NCI-H1092 treated with DMSO at 0.1 percent for 48 hours (cell line): ENCODE measurements around the gene SSBP1.
"Not testable (repeated sequence)": the region's sequence is repeated elsewhere in the genome, so short reads cannot be mapped to it uniquely, and the experiment has no call there.

ENCODE experiments used
- DNase-seq: peaks from one replicate; lab custom pipeline; 2025; lab: John Stamatoyannopoulos, UW

SSBP1 gene, protein sequence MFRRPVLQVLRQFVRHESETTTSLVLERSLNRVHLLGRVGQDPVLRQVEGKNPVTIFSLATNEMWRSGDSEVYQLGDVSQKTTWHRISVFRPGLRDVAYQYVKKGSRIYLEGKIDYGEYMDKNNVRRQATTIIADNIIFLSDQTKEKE

DNA sequence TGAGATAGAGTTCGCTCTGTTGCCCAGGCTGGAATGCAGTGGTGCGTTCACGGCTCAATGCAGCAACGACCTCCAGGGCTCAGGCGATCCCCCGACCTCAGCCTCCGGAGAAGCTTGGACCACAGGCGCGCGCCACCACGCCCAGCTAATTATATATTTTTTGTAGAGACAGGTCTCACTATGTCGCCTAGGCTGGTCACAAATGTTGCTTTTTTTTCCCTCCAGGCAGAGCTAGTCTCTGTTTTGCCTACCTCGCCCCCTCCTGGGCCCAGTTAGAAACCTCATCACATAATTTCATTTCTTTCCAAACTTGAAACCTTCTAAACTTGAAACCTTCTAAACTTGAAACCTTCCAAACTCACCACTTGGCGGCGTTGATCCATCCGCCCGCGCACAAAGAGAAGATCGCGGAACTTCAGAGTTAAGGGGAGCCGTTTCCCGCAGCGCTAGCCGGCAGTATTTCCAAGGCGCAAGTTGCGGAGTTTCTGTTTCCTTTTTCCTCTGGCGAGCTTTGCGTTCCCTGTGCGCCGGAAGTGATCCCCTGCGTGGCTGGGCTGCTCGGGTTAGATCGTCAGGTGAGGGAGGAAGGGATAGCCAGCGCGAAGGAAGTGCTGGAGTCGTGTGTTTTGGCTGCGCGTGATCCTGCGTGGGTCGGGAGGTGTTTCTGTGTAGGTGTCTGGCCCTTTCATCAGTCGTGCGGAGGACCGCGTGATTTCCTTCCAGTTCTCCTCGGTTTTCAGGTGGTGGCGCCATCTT, at the start of gene SSBP1:
SSBP1 (plus strand) TSS at position 523 of the 756 bp plus-strand sequence. CDS start 809 bp downstream, outside the sequence.
- DNase-seq, result peak; percentile 99

DNA sequence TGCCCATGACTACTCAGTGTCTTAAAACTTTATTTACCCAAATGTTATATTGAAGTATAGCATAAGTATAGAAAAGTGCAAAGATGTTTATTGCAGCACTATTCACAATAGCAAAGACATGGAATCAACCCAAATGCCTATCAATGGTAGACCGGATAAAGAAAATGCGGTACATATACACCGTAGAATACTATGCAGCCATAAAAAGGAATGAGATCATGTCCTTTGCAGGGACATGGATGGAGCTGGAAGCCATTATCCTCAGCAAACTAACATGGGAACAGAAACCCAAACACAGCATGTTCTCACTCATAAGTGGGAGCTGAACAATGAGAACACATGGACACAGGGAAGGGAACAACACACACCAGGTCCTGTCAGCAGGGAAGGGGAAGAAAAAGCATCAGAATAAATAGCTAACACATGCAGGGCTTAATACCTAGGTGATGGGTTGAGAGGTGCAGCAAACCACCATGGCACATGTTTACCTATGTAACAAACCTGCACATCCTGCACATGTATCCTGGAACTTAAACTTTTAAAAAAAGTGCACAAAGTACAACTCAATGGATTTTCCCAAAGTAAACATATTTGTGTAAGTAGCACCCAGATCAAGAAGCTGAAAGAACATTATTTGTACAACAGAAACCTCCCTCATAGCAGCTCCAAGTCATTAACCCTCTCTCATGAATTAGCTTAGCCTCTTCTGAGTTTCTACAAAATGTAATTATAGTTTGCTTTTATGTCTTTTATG, 48.9 kb upstream of the SSBP1 start:
- not testable (repeated sequence) for DNase-seq

DNA sequence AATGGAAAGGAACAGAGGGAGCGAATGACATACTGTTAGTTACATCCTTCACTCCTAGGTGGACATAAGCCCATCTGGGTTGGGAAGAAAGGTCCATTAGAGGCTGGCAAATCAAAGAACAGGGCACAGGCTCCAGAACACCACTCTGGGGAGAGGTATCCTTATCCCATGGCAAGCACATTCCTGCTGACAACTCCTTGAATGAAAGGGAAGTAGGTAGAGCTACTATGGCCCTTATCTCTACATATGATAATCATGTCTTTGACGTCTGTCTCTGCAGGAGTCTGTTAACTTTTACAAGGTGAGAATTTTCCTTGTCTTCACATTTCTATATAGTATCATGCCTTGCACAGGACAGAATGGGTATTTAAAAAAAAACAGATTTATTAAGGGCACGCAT, 46.6 kb upstream of the SSBP1 start:
- DNase-seq, result no peak

DNA sequence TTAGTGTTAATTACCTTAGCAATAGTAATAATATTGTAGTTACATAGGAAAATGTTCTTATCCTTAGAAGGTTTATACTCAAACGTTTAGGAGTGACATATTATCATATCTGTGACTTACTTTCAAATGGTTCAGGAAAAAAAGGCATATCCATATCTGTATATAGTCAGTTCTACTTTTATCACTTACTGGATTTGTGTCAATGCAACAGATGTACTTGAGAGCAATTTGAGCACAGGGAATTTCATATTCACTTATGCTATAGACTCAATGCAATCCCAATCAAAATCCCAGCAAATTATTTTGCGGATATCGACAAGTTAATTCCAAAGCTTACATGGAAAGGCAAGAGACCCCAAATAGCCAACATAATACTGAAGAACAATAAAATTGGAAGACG, 46.2 kb upstream of the SSBP1 start:
- no peak for DNase-seq

DNA sequence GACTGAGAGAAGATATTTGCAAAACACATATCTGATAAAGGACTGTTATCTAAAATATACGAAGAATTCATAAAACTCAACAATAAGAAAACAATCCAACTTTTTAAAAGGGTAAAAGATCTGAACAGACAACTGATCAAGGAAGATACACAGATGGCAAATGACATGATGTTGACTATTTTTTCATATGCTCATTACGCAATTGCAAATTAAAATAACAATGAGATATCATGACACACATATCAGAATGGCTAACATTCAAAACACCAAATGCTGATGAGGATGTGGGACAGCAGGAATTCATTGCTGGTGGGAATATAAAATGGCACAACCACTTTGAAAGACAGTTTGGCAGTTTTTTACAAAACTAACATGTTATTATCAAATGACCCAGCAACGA, 45.1 kb upstream of the SSBP1 start:
- DNase-seq, result no peak

DNA sequence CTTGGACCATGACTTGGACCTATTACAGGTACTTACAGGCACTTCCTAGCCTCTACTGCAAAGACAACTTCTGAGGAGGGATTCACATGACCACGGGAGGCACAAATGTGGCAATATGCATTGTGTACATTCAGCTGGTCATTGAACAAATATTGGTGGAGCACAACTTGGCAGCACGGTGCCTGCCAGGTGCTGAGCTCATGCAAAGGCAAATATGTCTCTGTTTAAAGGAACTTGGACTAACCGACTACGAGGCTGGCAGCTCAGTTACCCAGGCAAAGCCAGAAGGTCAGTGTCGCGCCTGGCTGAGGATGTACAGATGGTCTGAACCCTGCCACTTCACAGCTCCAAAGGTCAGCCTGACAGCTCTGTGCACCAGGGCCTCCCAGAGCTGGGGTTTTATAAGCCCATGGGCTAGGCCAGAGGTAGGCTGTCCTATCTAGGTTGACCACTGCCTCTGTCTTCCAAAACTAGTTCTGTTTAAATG, 42.3 kb upstream of the SSBP1 start:
- DNase-seq, result peak; percentile 34

DNA sequence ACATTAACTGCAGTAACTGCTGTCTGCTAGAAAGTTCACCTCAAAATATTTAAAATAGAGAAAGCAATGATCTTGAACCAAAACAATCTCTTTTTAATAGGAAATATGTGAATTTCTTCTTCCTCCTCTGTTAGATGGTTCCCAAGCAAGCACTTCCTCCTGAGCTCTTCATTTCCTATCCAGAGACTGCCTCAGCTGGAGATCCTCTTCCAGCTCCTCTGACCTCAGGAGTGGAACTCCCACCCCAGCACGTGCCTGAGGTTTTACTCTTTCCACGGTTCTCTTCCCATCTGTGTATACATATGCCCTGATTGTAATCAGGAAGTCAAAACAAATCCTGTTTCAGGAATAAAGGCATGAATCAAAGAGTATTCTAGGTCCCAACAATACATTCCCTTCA, 41.8 kb upstream of the SSBP1 start:
- no peak for DNase-seq

DNA sequence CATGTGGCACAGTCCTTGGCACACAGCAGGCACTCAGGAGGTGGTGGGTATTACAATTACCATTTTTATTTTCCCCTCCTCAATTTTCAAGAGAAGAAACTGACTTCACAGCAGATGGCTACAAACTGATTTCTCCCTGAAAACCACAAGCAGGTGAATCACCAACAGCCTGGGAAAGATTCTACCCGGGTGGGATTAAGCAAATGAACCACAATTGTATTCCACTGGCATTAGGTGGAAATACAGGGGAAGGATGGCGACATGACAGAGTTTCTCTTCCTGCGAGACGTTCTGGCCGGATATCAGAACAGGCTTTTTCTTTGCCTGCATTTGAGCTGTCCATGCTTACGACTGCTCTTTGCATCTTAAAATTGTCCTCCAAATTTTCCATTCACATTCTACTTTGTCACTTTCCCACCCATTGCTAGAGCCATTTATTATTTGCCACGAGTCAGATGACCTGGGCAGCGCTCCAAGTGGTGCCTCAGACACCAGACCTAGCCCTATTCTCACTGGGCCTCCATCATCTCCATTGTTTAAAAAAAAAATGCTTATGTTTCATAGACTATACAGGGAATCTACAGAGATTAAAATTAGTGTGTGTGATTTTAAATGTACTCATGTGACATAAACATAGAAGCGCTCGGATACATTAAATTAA, 40.8 kb upstream of the SSBP1 start:
- DNase-seq, result peak; percentile 7

DNA sequence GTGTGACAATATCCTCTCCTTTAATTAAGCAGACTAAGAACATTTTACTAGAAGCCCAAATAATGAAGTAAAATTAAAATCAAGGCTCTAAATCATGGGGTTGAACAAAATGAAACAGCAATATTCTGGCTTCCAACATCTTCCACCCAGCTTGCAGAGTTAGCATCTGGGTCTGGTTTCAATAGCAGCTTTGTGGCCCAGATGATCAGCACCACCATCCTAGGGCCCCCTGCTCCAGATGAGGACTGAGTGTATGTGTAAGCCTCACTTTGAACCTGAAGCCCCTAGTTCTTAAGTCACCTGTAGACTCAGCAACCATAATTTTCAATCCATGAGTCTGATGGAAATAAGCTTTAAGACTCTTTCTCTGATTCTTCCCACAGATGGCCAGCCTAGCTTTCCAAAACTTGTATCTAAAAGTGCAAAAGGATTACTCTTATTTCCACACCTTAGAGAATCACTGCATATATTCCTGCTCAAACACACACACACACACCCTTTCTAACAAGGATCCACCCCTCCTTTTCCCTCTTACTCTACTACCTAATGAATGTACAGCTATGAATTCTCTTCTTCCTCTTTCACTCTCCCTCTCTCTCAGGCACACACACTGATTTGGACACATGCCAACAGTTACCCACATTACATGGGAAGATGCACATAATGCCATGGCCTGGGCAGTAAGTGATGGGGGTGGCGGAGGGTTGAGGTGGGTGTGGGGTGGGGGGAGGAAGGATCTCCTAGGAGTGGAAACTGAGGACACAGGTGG, 39.7 kb upstream of the SSBP1 start:
- DNase-seq, result peak; percentile 21

DNA sequence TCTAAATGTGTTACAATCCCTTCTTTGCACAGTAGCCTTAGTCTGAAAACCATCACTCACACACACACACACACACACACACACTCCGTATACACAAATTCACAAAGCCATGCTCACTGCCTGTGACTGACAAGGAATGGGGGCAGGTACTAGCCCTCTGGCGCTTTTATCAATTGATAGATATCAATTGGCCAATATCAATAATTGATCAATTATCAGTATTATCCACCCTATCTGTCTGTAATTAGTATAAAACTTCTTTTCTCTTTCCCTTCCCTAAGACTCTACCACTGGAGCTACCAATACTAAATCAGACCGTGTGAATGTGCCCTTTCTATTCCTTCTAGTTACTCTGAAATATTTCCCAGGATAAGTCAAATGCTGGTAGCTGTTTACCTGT, 38.3 kb upstream of the SSBP1 start:
- no peak for DNase-seq

DNA sequence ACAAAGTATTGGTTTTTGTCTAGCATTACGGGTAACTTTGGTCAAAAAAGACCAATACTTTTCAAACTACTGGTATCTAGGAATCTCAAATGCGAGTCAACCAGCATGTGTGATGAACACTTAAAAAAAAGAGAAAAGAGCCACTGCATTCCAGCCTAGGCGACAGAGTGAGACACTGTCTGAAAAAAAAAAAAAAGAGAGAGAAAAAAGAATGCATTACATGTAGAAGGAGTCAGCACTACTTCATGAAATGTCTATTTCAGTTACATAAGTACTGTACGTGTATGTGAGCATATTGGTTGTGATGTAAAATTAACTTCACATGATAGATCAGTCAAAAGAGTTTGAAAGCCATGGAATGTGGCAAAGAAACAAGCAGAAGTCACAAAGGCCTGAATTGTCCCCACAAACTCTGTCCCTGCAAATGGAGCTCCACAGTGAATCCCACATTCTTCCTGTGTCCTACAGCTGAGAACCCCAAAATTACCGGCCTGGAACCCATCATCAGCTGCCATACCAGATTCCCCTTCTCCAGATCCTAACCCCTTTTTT, 37.8 kb upstream of the SSBP1 start:
- no peak for DNase-seq

DNA sequence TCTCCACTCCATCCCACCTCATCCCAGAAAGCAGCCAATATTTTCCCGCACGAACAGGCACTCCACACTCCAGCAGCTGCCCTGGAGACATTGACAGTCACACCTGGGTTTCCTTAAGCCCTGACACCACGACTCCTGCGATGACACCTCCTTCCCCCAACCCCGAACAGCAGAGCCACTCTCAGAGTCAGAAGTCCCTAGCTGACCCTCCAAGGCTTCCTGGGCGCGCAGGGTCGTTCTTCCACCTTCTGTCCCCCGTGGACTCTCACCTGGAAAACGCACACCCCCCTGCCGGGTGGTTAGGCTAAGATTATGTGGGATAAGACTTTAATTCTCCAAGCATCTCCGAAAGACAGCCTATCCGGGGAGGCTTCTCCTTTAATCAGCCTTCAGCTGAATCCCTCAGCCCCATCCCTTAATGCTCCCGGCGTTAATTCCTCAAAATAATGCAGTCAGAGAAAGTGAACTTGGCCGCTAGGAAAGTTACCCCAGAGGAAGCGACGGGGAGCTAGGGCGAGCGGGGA, 37.2 kb upstream of the SSBP1 start:
- DNase-seq, result no peak

DNA sequence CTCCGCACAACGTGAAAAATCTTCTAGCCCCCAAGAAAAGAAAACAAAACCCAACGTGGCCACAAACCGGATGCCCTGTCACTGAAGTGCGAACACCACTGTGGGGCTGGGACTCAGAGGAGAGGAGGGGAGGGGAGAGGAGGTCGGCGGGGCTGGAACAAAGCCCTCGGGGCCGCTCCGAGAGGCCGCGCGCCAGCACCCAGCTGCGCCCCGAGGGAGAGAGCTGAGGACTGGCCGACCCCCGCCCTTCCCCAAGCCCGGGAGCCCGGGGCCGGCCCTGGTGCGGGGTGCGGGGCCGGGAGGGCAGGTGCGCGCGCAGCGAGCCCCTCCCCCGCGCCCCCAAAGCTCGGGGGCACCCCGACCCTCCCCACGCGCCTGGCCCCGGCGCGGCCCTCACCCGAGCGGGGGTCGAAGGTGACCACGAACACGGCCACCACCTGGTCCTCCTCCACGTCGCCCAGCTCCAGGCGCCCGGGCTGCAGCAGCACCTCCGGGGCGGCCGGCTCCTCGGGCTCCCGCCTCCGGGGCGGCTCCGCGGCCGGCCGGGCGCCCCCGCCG, 36.6 kb upstream of the SSBP1 start:
- DNase-seq, result peak; percentile 69

DNA sequence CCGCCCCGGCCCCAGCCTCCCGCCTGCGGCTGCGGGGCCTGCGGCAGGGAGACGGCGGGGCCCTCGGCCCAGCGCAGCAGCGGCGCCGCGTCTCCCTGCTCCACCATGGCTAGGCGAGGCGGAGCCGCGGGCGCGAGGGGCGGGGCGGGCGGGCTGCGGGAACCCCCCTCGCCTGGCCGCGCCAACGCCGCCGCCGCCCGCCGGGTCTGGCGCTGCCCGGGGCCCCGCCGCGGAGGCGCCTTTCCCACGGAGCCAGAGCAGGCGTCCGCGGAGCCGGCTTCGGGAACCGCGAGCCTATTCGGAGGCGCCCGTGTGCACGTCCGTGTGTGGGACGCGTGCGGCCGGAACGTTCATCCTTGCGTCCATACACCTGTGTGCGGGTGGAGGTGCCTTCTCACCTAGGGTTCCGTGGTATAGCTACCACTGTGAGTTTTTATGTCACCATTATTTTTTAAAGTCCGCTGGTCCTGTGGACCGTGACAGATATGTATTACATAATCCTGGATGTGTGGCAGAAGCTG, 36.1 kb upstream of the SSBP1 start, which contains the start of gene DENND11:
DENND11 (minus strand) TSS at position 120 of the 521 bp plus-strand sequence; CDS start at position 107, 13 bp downstream.
- DNase-seq, result peak; percentile 71

DNA sequence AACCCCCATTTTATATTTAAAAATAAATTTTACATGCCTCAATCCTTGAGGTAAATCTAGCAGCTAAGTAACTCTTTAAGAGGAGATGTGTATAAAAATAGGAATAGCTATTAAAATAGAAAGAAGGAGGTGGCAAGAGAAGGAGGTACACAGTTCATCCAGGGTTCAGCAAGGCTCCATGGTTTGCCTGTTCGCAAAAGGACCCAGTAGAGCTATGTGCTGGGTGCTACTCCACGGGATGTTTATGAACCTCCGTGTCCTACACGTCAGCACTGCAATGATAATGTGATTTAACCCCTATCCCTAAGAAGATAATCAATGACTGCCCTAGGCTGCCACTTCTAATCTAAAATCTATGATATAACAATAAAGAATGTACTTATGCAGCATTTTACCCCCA, 35.3 kb upstream of the SSBP1 start:
- DNase-seq, result no peak

DNA sequence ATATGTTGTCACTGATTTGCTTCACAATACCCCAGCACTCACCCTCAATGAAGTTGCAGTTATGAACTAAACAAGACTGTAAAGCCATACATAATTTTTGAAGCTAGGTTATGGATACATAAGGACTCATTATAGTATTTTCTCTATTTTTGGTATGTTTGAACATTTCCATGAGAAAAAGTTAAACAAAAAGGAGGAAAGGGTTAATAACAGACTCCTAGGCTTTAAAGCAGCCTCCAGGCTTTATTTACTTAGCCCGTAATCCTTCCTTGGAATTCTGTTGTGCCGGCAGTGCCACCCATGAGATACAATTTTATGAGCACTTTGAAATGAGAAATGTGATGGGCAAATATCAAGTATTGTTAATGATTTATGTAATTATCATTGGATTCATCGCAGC, 34.0 kb upstream of the SSBP1 start:
- no peak for DNase-seq

DNA sequence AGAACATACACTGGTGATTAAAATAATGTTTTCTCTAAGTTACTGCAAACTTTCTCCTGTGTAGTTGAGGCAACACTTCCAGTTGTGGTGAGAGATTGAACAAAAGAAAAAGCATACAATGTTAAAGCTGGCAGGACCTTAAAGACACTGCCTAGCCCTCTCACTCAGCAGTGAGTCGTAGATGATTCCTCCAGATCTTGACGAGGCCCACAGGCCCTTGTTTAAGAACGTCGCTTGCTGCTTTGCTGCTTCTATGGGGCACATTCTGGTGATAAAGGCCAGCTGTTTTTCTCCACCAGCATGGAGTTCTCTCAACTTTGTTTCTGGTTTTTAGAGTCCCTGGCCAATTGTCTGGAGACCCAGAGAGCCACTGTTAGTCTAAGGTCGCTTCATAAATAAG, 33.4 kb upstream of the SSBP1 start:
- no peak for DNase-seq

DNA sequence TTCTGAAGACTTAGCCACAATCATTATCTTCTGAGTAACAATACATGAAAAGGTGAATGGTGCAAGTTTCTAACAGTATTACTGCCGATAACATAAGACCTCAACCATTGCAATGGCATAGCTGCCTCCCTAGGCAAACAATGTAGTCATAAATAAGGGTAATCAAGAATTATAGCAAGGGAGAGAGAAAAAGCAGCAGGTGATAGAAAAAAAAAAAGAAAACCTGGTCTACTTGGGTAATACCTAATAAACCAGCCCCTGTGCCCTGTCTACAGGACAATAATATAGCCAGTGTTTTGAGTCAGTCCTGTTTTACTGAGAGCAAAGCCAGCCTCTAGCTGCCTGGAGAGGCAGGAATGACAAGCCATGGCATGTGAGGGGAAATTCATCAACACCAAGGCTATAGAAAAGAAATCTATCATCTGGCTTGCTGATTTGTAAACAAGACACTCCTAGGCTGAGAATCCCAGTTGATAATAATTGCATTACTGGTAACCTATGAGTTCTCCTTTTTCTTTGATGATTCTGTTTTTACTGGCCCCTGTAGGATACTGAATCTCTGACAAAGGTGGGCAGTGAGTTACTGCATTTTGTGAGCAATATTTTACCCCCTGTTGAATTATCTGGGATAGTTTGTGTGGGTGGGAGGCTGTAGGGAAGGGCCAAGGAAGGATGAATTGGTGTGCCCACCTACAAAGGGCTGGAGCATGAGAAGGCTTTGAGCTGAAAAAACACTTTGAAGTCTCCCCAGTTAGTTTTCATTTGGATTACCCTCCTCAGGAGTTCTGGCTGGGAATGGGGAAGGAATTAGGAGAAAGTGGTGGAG, 31.7 kb upstream of the SSBP1 start:
- no peak for DNase-seq

DNA sequence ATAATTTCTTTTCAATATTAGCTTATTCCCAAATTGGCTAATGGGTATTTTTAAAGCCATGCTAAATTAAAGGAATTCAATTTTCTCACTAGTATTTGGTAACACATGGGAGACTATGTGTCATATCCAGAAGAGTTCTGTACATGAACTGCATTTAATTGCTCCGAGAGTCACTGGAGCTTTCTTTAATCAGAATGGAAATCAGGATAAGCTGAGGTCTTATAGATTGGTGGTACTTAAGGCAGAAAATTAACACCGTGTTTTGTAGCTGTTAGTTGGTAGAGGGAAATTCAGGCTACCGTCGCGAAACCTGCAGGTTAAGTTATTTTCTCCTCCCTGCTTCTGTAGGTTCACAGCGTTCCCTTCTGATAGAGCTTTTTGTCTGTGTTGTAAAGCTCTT, 29.8 kb upstream of the SSBP1 start, which contains the start of gene WEE2:
WEE2 (plus strand) TSS at position 3 of the 400 bp plus-strand sequence. CDS start 406 bp downstream, outside the sequence.
- no peak for DNase-seq
